HG02642 (cell line): Measurements from ENCODE around the gene FADD.
"Not testable (repeated sequence)": the region's sequence is repeated elsewhere in the genome, so short reads cannot be mapped to it uniquely, and the experiment has no call there.

Experiments used
- ATAC-seq: cut with Tn5 transposase; IDR thresholded peaks from one replicate; pipeline ENCODE4 v1.9.1; 2021; ENCODE audit warnings: mild to moderate bottlenecking; ENCODE audit not compliant: unreplicated experiment, poor library complexity

The FADD gene

GRCh38 chr11:70201882-70202861 is 924 bp upstream of the FADD start:
- ATAC-seq: peak; percentile 1

DNA sequence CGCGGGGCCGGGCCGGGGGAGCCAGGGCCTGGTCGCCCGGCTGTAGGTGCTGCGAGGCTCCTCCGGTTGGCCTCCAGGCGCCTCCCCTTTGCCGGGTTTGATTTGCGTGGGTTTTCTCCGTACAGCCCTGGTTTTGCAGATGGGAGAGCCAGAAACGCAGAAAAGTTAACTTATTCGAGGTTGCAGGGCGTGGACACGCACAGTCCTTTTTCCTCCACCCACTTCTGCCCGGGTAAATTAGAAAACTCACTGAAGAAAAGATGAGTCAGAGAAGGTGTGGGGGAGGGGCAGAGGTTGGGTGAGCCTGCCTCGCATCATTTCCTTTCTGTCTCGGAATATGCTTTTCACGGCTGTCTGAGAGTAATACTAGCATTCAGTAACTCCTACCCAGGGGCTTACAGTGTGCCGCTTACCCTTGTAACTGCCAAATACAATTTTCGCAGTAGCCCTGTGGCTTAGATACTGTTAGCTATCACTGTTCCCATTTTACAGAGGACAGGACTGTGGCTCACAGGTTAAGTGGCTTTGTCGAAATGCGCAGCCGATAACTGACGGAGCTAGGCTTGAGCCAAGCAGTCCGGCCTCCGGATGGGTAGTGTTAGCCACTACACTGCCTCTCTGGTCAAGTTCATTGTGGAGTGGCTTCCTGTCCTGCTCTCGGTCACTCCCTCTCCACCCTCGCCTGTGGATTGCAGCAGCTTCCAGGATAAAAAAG is 812 bp downstream of the FADD start:
- ATAC-seq: peak; percentile 24

DNA sequence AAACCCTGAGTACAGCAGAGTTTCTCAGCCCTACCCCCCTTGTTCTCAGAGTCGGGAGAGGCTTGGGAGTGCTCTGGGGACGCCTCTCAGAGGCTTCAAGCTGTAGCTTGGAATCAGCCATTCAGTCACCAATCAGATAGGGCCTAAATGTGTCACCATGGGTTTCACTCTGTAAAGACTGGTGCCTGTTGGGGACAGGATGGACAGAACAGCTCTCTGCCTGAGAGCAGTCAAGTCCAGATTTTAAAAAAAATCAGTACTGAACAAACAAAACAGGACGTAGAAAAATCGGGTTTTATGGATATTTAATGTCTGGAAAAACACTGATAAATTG is 1.3 kb downstream of the FADD start:
- ATAC-seq: no peak

DNA sequence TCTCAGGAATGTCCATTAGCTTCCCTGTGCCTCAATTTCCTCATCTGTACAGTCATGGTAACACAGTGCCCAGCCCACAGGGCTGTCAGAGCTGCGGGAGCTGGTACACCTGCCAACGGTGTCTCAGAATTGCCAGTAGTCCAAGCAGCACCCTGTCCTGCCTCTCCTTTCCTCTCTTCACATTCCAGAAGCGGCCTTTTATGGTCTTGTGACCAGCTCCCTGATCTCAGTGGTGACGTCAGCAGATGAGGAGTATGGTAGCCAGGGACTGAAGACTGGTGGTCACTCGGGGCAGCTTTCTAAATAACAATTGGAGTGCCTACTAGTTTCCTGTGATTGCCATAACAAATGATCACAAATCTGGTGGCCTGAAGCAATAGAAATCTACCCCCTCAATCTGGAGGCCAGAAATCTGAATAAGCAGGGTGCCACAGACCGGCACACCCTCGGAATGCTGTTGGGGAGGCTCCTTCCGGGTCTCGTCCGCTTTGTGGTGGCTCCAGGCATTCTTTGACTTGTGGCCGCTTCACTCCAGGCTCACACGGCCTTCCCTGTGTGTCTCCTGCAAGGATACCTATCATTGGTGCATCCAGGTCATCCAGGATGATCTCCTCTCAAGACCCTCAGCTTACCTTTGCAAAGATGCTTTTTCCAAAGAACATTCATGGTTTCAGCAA is 2.1 kb downstream of the FADD start:
- no peak for ATAC-seq

- no peak for ATAC-seq
Measured at GRCh38 chr11:70205766-70206165, 2.7 kb downstream of the FADD start.

- ATAC-seq: no peak
Measured at GRCh38 chr11:70206226-70206981, 3.3 kb downstream of the FADD start.

GRCh38 chr11:70206982-70207376 is 3.9 kb downstream of the FADD start:
- ATAC-seq: no peak

DNA sequence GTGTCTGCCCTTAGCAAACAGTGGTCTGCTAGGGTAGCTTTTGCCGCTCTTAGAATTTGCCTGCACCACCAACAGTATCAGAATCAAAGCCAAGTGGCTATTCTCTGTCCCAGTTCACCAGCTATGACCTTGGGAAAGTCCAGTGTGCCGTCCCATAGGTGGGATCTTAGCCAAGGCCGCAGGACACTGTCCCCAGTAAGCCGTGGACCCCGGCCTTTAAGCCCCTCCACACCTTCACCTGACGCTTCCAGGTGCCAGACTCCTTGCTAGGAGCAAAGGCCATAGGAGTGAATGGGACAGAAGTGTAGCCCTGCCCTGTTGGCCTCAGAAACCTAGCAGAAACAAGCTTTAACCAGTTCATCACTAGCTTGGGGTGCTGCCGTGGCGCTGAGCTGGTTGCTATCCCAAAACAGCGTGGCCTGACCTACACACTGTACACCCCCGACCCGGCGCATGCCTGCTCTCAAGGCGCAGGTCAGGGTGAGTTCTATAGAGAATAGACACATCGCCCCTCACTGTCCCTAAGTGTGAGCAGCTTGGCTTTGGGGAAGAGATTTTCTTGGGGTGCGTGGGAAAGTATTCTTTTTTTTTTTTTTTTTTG is 4.5 kb downstream of the FADD start:
- ATAC-seq: no peak

- ATAC-seq: no peak
Measured at GRCh38 chr11:70209391-70209912, 6.4 kb downstream of the FADD start.

GRCh38 chr11:70210051-70210501 is 7.0 kb downstream of the FADD start:
- no peak for ATAC-seq

DNA sequence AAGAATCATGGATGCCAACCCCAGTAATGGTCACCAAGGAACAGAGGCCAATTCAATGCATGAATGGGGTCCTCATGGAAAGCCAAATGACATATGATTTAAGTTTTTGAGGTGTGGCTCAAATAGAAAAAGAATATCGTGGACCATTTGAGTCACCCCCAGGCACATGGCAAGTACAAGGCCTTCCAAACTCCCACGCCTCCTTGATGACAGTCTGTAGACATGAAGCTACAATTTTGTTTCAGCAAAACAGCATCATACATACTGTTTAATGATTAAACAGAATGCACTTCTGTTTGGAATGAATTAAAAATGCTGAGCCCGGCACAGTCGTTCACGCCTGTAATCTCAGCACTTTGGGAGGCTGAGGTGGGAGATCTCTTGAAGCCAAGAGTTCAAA is 7.4 kb downstream of the FADD start:
- no peak for ATAC-seq

DNA sequence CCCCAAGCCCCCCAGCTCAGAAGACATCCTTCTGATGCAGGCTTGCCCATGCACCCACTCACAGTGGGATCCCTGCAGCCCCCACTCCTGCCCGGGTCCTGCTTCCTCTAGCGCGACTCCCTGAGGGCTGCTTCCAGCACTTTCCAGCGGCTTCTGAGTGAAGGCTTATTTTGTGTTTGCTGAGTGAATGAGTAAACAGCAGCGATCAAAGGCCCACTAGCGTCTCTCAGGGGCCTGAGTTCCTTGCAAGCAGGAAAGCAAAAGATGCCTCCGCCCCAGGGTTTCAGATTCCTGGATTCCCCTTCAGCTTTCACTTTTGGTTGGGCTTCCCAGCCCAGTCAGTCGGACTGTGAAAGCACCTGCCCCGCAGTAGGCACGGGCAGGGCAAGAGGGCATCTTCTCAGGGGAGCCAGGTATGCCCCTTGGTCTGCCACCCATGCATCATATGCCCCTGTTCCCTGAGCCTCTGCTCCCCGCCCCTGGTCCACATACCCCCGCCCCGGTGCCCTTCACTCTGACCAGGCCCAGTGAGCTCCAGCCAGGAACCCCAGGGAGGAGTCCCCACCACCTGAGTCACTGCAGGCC is 9.2 kb downstream of the FADD start:
- no peak for ATAC-seq

GRCh38 chr11:70217388-70217787 is 14.3 kb downstream of the FADD start:
- ATAC-seq: not testable (repeated sequence)

DNA sequence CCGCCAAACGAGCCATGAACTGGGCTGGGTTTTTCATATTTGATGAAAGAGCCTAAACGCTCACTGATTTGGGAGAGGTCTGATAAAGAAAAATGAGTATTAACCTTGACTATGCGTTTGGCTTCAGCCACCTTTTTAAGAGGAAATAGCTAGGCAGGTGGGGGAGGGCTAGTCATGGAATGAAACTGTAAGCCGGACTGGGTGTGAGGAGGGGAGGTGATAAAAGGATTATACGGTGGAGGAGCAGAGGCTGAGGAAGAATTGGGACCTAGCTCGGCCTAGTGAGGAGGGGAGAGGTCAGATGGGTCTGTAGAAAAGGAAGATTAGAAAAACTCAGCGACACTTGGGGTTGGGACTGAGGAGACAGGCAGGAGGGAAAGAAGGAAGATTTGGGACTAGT is 15.0 kb downstream of the FADD start:
- not testable (repeated sequence) for ATAC-seq

DNA sequence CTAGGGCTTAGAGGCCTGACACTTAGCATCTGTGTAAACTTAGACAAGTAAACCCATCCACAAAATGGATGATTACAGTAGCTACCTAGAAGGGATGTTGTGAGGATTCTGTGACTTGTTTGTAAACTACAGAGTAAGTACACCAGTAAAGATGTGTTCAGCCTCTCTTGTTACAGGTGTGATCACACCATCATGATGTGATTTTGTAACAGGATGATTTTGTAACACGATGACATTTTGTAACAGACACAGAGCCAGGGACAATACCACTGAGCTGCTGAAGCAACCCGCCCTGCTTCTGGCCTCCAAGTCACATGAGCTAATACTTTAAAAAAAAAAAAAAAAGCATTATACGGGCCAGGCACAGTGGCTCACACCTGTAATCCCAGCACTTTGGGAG is 17.0 kb downstream of the FADD start:
- ATAC-seq: no peak

DNA sequence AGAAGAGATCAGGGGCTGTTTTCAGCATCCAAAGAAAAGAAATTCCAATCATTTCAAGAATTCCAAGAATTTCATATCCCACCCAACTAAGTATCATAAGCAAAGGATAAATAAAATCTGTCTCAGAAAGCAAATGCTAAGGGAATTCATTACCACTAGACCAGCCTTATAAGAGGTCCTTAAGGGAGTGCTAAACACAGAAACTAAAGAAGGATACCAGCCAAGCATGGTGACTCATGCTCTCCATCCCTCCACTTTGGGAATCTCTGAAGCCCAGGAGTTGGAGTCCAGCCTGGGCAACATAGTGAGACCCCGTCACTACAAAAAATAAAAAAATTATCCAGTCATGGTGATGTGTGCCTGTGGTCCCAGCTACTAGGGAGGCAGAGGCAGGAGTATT is 17.8 kb downstream of the FADD start:
- no peak for ATAC-seq

GRCh38 chr11:70225681-70226177 is 22.6 kb downstream of the FADD start:
- no peak for ATAC-seq

DNA sequence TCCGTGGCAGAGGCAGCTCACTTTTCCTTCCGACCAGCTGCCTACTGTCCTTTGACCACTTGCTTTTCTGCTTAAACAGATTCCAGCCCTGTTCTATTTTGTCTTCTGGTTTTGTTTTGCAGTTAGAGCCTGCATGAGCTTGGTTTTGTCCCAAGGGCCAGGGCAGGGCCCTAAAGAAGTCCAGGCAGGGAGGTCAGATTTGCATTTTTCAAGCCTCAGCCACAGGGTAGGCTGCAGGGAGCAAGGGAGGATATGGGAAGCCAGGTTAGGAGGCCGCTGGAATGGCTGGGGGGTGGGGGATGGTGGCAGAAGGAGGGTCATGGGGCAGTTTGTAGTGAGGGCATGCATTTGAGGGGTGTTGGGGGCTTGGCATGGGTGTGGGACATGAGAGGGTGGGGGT is 23.1 kb downstream of the FADD start:
- ATAC-seq: no peak

DNA sequence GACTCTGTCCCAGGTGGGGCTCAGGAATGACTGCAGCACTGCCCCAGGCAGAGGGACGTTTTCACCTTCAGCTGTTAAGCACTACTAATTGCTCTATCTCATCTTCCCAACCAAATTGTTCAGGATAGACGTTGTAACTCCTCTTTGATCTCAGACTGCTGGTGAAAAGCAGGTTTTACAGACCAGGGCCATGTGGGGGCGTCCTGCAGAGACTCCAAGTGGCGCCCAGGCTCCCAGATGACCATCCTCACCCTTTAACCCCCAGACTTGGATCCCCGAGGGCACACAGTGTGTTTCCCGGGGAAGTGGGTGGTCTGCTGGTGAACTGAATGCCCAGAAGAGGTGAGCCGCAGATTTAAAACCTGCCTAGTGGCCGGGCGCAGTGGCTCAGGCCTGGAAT is 23.9 kb downstream of the FADD start:
- no peak for ATAC-seq
